HepG2 (cell line): ENCODE measurements around the gene LAMC1. TPM values are rescaled to one million over a fixed set of nuclear protein-coding genes. Genes with fewer than 3 reads are reported as not detected.

Experiments
- CEBPZ ChIP-seq: IDR thresholded peaks from 2 replicates; pipeline ENCODE4 v1.6.1; 2012; ENCODE audit warnings: low read length, improper control_type of control experiment
- DNMT3B ChIP-seq: conservative IDR thresholded peaks from 2 replicates; pipeline ENCODE4 v1.6.1; 2016; ENCODE audit warnings: missing biosample characterization, control low read depth
- FOXA3 ChIP-seq: IDR thresholded peaks from 2 replicates; pipeline ENCODE4 v1.6.1; 2016; ENCODE audit warnings: missing genetic modification reagents, missing compliant biosample characterization
- HMGXB3 ChIP-seq: sonication (generic); formaldehyde crosslinking; IDR thresholded peaks from 2 replicates; pipeline ENCODE4 v1.4.0; 2020; ENCODE audit warnings: missing genetic modification reagents, borderline replicate concordance
- IRF2 ChIP-seq: IDR thresholded peaks from 2 replicates; pipeline ENCODE4 v1.6.1; 2018; ENCODE audit warnings: missing genetic modification reagents, missing compliant biosample characterization
- JUND ChIP-seq: sonication (generic); formaldehyde crosslinking; IDR thresholded peaks from 2 replicates; pipeline ENCODE4 v1.8.0; 2022; ENCODE audit warnings: mild to moderate bottlenecking, missing genetic modification reagents
- MEIS2 ChIP-seq: sonication (generic); formaldehyde crosslinking; IDR thresholded peaks from 2 replicates; pipeline ENCODE4 v1.9.0; 2021; ENCODE audit warnings: mild to moderate bottlenecking, missing genetic modification reagents
- RARA ChIP-seq: IDR thresholded peaks from 2 replicates; pipeline ENCODE4 v1.6.1; 2016; ENCODE audit warnings: missing genetic modification reagents, missing compliant biosample characterization
- RFXANK ChIP-seq: IDR thresholded peaks from 2 replicates; pipeline ENCODE4 v1.6.1; 2016
- RFXAP ChIP-seq: sonication (generic); formaldehyde crosslinking; IDR thresholded peaks from 2 replicates; pipeline ENCODE4 v1.4.0; 2020; ENCODE audit warnings: missing genetic modification reagents, borderline replicate concordance
- SOX13 ChIP-seq, 3 experiments: fragments of 450-650 bp in 1 of 3; sonication (generic) in 1 of 3; formaldehyde crosslinking in 1 of 3; IDR thresholded peaks in 2 of 3; conservative IDR thresholded peaks in 1 of 3; 2 replicates each; pipeline versions ENCODE4 v1.5.0 to v1.6.1; 2016 to 2020; ENCODE audit warnings: antibody characterized with exemption in 1 of 3, mild to moderate bottlenecking in 1 of 3, missing compliant biosample characterization in 1 of 3, missing genetic modification reagents in 1 of 3, moderate library complexity in 1 of 3
- ZBTB39 ChIP-seq: sonication (generic); formaldehyde crosslinking; IDR thresholded peaks from 2 replicates; pipeline ENCODE4 v1.5.0; 2020; ENCODE audit warnings: missing genetic modification reagents
- ZBTB42 ChIP-seq: sonication (generic); formaldehyde crosslinking; IDR thresholded peaks from 2 replicates; pipeline ENCODE4 v1.5.0; 2020; ENCODE audit warnings: mild to moderate bottlenecking, missing genetic modification reagents
- ZNF547 ChIP-seq: sonication (generic); formaldehyde crosslinking; IDR thresholded peaks from 2 replicates; pipeline ENCODE4 v1.5.1; 2020; ENCODE audit warnings: mild to moderate bottlenecking, missing genetic modification reagents
- ZNF598 ChIP-seq: sonication (generic); formaldehyde crosslinking; IDR thresholded peaks from 2 replicates; pipeline ENCODE4 v1.5.1; 2020; ENCODE audit warnings: mild to moderate bottlenecking, missing genetic modification reagents, borderline replicate concordance
- ZNF781 ChIP-seq: sonication (generic); formaldehyde crosslinking; IDR thresholded peaks from 2 replicates; pipeline ENCODE4 v1.5.1; 2020; ENCODE audit warnings: borderline replicate concordance, mild to moderate bottlenecking, missing genetic modification reagents; ENCODE audit errors: not compliant biosample characterization
- ZNF879 ChIP-seq: sonication (generic); formaldehyde crosslinking; IDR thresholded peaks from 2 replicates; pipeline ENCODE4 v1.8.1; 2023; ENCODE audit warnings: missing genetic modification reagents
- polyA plus RNA-seq, 8 experiments: library from polyadenylated mRNA; depleted of rRNA in 3 of 8; stranded (reverse) in 7 of 8; unstranded in 1 of 8; fragments of >200 nt; fragmentation: Illumina TruSeq in 4 of 8; extraction: Trizol in 4 of 8; gene quantifications; 2 replicates each; pipeline versions ENCODE4 v1.2.1 to v1.2.3, GENCODE V29; 2011 to 2016; ENCODE audit warnings: low read depth in 4 of 8, missing spikeins in 1 of 8, mixed read lengths in 1 of 8; ENCODE audit not compliant: insufficient read depth in 1 of 8
- total RNA-seq, 5 experiments: library from RNA; depleted of rRNA; stranded (reverse); fragments of >200 nt; fragmentation: Illumina TruSeq; extraction: Trizol; gene quantifications; 2 replicates each; pipeline ENCODE4 v1.2.3, GENCODE V29; 2016; ENCODE audit warnings: low read depth in 1 of 5

The LAMC1 gene
- total and polyA plus RNA-seq, 2 of the 13 experiments (the other 11 are each of a cell fraction or from before 2014, with no cell fraction given) = 58.5 to 137 TPM

GRCh38 chr1:183139281-183139942 is 116.2 kb downstream of the LAMC1 start (continued):
- TF ChIP-seq HMGXB3 (no peak), ZNF781 (CRISPR knock-in tag) (no peak), SOX13 (IDR thresholded peaks at IDR 0.05) (no peak), SOX13 (CRISPR knock-in tag; conservative IDR thresholded peaks at IDR 0.05 in 1 of 2, IDR thresholded peaks at IDR 0.05 in 1 of 2) (peak in 1 of 2 experiments; percentile 60; a peak in 1 of 4 replicates), ZBTB39 (no peak), FOXA3 (CRISPR knock-in tag) (peak; percentile 71), RFXAP (CRISPR knock-in tag) (no peak), IRF2 (CRISPR knock-in tag) (no peak), RARA (CRISPR knock-in tag) (peak; percentile 61), DNMT3B (CRISPR knock-in tag) (no peak), JUND (CRISPR knock-in tag) (peak; percentile 76), RFXANK (CRISPR knock-in tag) (no peak), MEIS2 (CRISPR knock-in tag) (no peak), CEBPZ (no peak), ZNF598 (CRISPR knock-in tag) (no peak), ZNF879 (CRISPR knock-in tag) (no peak), ZNF547 (CRISPR knock-in tag) (no peak), ZBTB42 (CRISPR knock-in tag) (no peak)
